Skeletal muscle satellite cell (primary cell): ENCODE measurements around the gene ACBD6. TPM values are rescaled to one million over a fixed set of nuclear protein-coding genes. Genes with fewer than 3 reads are reported as not detected.

Experiments
- H3K27me3 ChIP-seq: 2 replicates; pipeline ENCODE4 v1.7.0; 2013; ENCODE audit warnings: low read length; ENCODE audit not compliant: control insufficient read depth, insufficient read depth
- H3K36me3 ChIP-seq: 2 replicates; pipeline ENCODE4 v1.7.0; 2013; ENCODE audit warnings: mild to moderate bottlenecking, control low read depth, low read length; ENCODE audit not compliant: insufficient read depth
- H3K4me1 ChIP-seq: 2 replicates; pipeline ENCODE4 v1.7.0; 2013; ENCODE audit warnings: low read length; ENCODE audit not compliant: control insufficient read depth, insufficient read depth
- H3K4me2 ChIP-seq: 2 replicates; pipeline ENCODE4 v1.7.0; 2013; ENCODE audit warnings: mild to moderate bottlenecking, low read length
- H3K4me3 ChIP-seq: 2 replicates; pipeline ENCODE4 v1.7.0; 2013; ENCODE audit warnings: low read length
- H3K9ac ChIP-seq: 2 replicates; pipeline ENCODE4 v1.7.0; 2013; ENCODE audit warnings: mild to moderate bottlenecking, low read depth, low read length, moderate library complexity
- H3K9me3 ChIP-seq: replicated peaks from 2 replicates; pipeline ENCODE4 v1.7.0; 2013; ENCODE audit warnings: mild to moderate bottlenecking, control low read depth, low read length
- small RNA-seq: library from RNA; depleted of rRNA; stranded (forward); fragments of <200 nt; gene quantifications from one replicate; pipeline ENCODE3, GENCODE V24; 2012

The ACBD6 gene

DNA sequence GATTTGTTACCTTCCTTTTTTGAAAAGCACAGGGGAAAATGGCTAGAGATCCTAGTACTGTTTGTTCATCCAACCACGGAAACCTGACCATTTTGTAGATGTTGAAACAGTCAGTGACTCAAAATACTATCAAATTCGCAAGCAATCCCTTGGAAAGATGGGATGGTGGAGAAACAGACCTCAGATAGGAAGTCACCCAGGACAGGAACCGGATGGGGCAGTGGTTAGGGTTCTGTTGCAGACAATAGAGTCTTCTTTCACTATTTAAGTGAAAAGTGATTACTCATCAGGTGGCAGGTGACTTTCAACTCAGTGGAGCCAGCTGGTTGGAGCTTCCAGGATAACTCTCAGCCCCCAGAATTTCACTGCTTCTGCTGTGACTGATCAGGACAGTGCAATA, 255.3 kb downstream of the ACBD6 start:
- peaks cover 41% of the 10 kb centered on the region for H3K27me3 ChIP-seq
- H3K4me1 ChIP-seq = peaks cover 3% of the 10 kb centered on the region

DNA sequence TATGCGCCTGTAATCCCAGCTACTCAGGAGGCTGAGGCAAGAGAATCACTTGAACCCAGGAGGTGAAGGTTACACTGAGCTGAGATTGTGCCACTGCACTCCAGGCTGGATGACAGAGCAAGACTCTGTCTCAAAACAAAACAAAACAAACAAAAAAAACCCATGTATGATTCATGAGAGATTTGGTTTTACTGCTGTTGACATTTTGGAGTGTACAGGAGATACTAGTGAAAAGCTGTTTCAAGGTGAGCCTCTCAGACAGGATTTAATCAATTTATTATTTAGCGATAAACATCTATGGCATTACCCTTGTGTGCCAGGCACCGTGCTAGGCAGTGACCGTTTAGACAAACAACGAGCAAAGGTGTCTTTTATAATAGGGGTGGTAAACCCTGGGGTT, 255.8 kb downstream of the ACBD6 start:
- Histone ChIP-seq H3K36me3 (no peaks in the 10 kb centered on the region), H3K9ac (no peak overlapping the region), H3K4me1 (peaks cover 3% of the 10 kb centered on the region), H3K4me2 (no peak overlapping the region), H3K9me3 (no peaks in the 10 kb centered on the region), H3K27me3 (peaks cover 46% of the 10 kb centered on the region), H3K4me3 (no peak overlapping the region)

More for the DNA sequence above, 255.3 kb downstream of the ACBD6 start:
- no peaks in the 10 kb centered on the region for H3K9me3 ChIP-seq
- H3K9ac ChIP-seq = no peak overlapping the region
- H3K4me3 ChIP-seq = no peak overlapping the region
- H3K4me2 ChIP-seq = no peak overlapping the region
- H3K36me3 ChIP-seq = no peaks in the 10 kb centered on the region

DNA sequence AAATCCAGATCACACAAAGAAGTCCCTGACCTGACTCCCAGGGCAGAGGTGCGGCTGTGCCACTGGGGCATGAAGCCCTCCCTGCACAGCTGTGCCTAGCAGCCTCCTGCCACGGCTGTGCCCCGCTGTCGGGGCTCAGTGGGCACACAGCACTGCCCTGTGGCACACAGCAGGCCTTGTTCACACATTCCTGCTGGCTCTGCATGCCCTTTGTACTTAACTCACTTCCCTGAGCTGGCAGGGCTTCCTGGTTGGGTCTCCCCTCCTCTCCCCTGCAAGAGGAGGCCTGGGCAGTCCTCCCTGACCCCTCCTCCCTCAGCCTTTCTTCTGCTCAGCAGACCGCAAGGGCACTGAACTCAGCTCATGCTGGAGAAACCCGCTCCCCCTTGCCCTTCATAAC, 257.5 kb downstream of the ACBD6 start:
- Histone ChIP-seq H3K36me3 (no peaks in the 10 kb centered on the region), H3K4me2 (no peak overlapping the region), H3K4me1 (peaks cover 3% of the 10 kb centered on the region), H3K27me3 (peaks cover 63% of the 10 kb centered on the region), H3K9me3 (no peaks in the 10 kb centered on the region), H3K9ac (no peak overlapping the region), H3K4me3 (no peak overlapping the region)

DNA sequence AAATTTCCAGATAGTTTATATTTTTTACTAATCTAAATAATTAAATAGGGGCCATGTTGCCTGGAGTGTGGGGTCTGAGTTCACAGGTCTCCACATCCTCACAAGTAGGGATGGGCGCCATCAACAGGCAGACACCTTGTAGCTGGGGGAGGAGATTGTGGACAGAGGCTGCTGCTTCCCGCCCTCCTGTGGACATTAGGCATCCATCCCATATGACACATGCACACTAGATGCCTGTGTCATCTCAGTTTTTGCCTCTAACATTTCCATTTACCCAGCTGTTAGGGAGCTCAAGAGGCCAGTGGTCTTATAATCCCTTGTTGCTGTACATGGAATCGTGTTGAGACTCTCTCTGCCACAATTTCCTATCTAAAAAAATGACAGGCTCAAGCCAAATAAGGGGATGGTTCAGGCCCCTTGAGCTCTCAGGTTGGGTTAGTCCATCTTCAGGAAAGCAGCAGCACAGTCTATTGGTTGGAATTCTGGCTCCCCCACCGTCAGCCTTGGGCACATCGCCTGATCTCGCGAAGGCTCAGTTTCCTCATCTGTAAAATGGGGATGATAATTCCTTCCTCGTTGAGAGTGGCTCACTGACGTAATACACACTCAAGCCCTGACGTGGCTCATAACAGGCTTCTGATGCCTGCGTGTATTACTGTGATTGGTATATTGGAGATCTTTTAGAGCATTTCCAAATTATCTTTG, 258.7 kb downstream of the ACBD6 start:
- Histone ChIP-seq H3K27me3 (peaks cover 69% of the 10 kb centered on the region), H3K4me2 (no peak overlapping the region), H3K4me3 (no peak overlapping the region), H3K9ac (no peak overlapping the region), H3K9me3 (no peaks in the 10 kb centered on the region), H3K4me1 (peaks cover 3% of the 10 kb centered on the region), H3K36me3 (no peaks in the 10 kb centered on the region)

DNA sequence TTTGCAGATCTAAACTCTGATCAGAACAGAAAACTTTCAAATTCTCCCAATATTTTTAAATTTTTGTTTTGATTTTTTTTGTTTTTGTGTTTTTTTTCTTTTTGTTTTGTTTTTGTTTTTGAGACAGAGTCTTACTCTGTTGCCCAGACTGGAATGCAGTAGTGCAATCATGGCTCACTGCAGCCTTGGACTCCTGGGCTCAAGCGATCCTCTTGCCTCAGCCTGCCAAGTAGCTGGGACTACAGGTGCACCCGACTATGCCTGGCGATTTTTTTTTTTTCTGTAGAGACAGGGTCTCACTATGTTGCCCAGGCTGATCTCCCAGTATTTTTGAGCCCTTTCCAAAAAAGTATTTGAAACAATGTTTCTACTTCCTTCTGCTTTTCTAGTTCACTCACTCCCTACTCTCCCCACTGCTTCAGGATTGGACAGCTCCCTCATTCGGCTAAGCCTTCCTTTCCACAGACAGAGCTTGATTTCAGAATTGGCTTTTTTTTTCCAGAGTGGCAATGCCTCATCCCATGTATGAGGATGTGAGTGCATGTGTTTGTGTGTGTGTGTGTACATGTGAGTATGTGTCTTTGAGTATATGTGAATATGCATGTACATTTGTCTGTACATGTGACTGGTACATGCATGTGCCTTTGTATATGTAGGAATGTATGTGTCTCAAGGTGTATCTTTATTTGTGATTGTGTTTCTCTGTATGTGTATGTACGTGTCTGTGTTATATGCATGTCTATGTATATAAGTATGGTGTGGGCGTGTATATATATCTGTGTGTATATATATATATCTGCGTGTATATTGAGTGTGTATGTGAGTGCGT, 260.4 kb downstream of the ACBD6 start:
- Histone ChIP-seq H3K4me3 (no peak overlapping the region), H3K4me1 (peaks cover 3% of the 10 kb centered on the region), H3K9ac (no peak overlapping the region), H3K27me3 (peaks cover 78% of the 10 kb centered on the region), H3K36me3 (no peaks in the 10 kb centered on the region), H3K9me3 (no peaks in the 10 kb centered on the region), H3K4me2 (no peak overlapping the region)

DNA sequence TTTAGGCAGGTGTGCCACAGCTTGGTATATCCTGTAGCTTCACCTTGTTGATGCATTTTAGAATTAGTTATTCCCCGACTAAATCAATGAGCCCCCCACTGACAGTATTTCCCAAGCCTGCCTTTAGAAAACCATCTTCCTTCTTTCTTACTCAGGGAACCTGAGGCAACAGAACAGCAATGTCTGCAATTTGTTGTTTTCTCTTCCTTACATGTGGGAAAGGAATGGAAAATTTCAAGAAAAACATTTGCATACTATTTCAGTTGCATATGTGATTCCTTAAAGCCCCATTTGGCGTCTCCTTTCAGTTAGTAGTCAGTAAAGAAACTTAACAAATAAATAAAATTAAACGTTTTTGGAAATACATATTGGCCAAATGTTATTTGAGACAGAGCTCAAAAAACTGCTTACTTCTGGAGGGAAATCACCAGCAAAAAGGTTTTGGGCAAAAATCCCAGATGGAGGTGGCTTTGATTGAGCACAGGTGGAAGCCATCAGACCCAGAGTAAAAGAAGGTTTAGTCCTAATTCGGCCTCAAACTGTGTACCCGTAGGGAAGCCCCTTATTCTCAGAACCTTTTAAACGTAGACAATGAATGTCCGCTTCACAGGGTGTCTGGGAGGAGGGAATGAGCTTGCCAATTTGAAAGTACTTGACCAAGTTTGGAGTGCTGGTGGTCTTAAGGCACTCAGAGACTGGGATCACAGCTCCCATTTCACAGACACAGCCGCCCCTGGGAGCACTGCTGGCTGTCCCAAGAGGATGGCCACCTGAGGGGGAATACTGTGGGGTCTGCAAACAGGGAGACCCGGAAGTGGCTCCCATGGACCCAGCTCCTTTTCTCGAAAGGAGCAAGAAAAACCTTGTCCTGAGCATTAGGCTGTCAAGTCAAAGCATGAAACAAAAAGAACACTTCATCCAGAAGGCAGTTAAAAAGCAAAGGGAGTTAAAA, 263.0 kb downstream of the ACBD6 start:
- H3K4me2 ChIP-seq = no peak overlapping the region
- no peak overlapping the region for H3K4me3 ChIP-seq
- H3K27me3 ChIP-seq = peaks cover 98% of the 10 kb centered on the region
- no peak overlapping the region for H3K9ac ChIP-seq
- H3K4me1 ChIP-seq = peaks cover 9% of the 10 kb centered on the region
- H3K36me3 ChIP-seq = no peaks in the 10 kb centered on the region
- no peaks in the 10 kb centered on the region for H3K9me3 ChIP-seq

DNA sequence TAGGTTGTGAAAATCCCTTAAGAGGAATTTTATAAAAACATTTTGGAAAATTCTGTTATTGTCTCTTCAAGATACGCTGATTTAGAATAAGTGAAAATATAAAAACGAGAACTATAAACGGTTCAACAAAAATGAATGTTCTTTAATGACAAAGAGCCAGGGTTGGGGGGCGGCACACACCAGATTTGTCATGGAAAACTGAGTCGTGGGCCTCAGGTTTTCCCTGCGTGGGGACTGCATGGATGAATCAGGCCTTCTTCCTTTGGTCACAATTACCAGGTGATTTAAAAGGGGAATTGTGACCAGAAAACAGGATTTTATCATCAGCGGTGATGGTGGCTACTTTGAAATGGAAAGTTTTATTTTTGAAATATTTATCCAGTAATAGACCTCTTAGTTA, 263.7 kb downstream of the ACBD6 start:
- H3K36me3 ChIP-seq = no peaks in the 10 kb centered on the region

More for the DNA sequence above, 263.7 kb downstream of the ACBD6 start:
- H3K9ac ChIP-seq = no peak overlapping the region
- H3K4me3 ChIP-seq = no peak overlapping the region
- no peak overlapping the region for H3K4me2 ChIP-seq
- peaks cover 12% of the 10 kb centered on the region for H3K4me1 ChIP-seq
- peaks cover 97% of the 10 kb centered on the region for H3K27me3 ChIP-seq
- no peaks in the 10 kb centered on the region for H3K9me3 ChIP-seq

Small RNAs within 50 kb of the gene (small RNA-seq; reads per million reads assigned to genes)
- gene MIR3121 = not detected
- gene RF00019 = not detected
